Lung (tissue), 12 donors: ENCODE data around the gene KHDRBS2. TPM values are rescaled to one million over a fixed set of nuclear protein-coding genes. Genes with fewer than 3 reads are reported as not detected.

ENCODE experiments used
- ATAC-seq: fragments of 200-7000 bp; cut with Tn5 transposase; one replicate; pipeline ENCODE4 v1.9.1; 2020; ENCODE audit warnings: moderate number of reproducible peaks; ENCODE audit not compliant: insufficient read depth, low FRiP score
- DNase-seq, 3 donors: peaks; one replicate each; pipeline ENCODE4 v3.0.0-alpha.2; 2013 to 2017
- H3K27ac ChIP-seq, 2 donors: one replicate each; pipeline ENCODE4 v1.5.1; 2013; ENCODE audit warnings: mild to moderate bottlenecking in 2 of 2, moderate library complexity in 2 of 2, control low read depth in 1 of 2, inconsistent platforms in 1 of 2, low read depth in 1 of 2, low read length in 1 of 2
- H3K27me3 ChIP-seq, 3 donors: one replicate each; pipeline ENCODE4 v1.5.1; 2013; ENCODE audit warnings: low read length in 2 of 3; ENCODE audit not compliant: control insufficient read depth in 3 of 3, insufficient read depth in 3 of 3
- H3K36me3 ChIP-seq, 4 donors: one replicate each; pipeline ENCODE4 v1.5.1; 2013; ENCODE audit warnings: low read length in 4 of 4, mild to moderate bottlenecking in 1 of 4, moderate library complexity in 1 of 4; ENCODE audit not compliant: control insufficient read depth in 4 of 4, insufficient read depth in 4 of 4
- H3K4me1 ChIP-seq, 5 donors: one replicate each; pipeline ENCODE4 v1.5.1; 2013; ENCODE audit warnings: low read length in 5 of 5, mild to moderate bottlenecking in 2 of 5, moderate library complexity in 1 of 5; ENCODE audit not compliant: control insufficient read depth in 5 of 5, insufficient read depth in 5 of 5
- H3K4me3 ChIP-seq: one replicate; pipeline ENCODE4 v1.5.1; 2013; ENCODE audit warnings: mild to moderate bottlenecking, control low read depth, moderate library complexity
- H3K9ac ChIP-seq, 2 donors: one replicate each; pipeline ENCODE4 v1.5.1; 2013; ENCODE audit warnings: low read length in 2 of 2, control low read depth in 1 of 2; ENCODE audit not compliant: insufficient read depth in 1 of 2
- H3K9me3 ChIP-seq, 4 donors: one replicate each; pipeline ENCODE4 v1.5.1; 2013; ENCODE audit warnings: low read length in 3 of 4, mild to moderate bottlenecking in 1 of 4, moderate library complexity in 1 of 4; ENCODE audit not compliant: control insufficient read depth in 4 of 4, insufficient read depth in 3 of 4
- CTCF ChIP-seq: IDR thresholded peaks from 2 replicates; pipeline ENCODE4 v1.5.1; 2012; ENCODE audit warnings: mild to moderate bottlenecking; ENCODE audit errors: control extremely low read depth, extremely low read depth
- WGBS, 2 donors: extraction: QIAGEN DNeasy Blood & Tissue Kit; methylation state at CpG; one replicate each; pipeline ENCODE4 v1.1.7; 2013; 5-methylcytosine and 5-hydroxymethylcytosine counted together
- polyA plus RNA-seq, 2 donors: library from polyadenylated mRNA; stranded (reverse); fragments of 200-250 nt; gene quantifications; one replicate each; pipeline ENCODE4 v1.2.1, GENCODE V29; 2013
- total RNA-seq, 2 donors: library from RNA; depleted of rRNA in 1 of 2; stranded (reverse); fragments of >200 nt in 1 of 2; gene quantifications; one replicate each; pipeline ENCODE4 v1.2.1, GENCODE V29; 2014 to 2021
- donor health status: control.
- donor health status: control.
- donor health status: Bipolar disorder and iron deficiency.
- donor health status: healthy.
- donor health status: DM: yes; HTN: yes; CAD: no.

KHDRBS2 gene
- total and polyA plus RNA-seq, 4 donors = 0.68 to 43.9 (median 3.8) TPM

GRCh38 chr6:62236784-62237183, 49.2 kb downstream of the KHDRBS2 start:
- ATAC-seq (no peak), DNase-seq (no peak)
- H3K4me3 ChIP-seq = no peak overlapping the region
- H3K36me3 ChIP-seq = no peaks in the 10 kb centered on the region
- no peak for TF ChIP-seq CTCF
- no peak overlapping the region for H3K9ac ChIP-seq
- no peaks in the 10 kb centered on the region for H3K27me3 ChIP-seq
- no peak overlapping the region for H3K27ac ChIP-seq
- 81 to 88% methylated on average over 5 of the region's 5 CpGs for WGBS, 2 donors
- H3K9me3 ChIP-seq = no peaks in the 10 kb centered on the region
- no peaks in the 10 kb centered on the region for H3K4me1 ChIP-seq

GRCh38 chr6:62229231-62229630, 56.8 kb downstream of the KHDRBS2 start:
- no peak for DNase-seq
- H3K9ac ChIP-seq = no peak overlapping the region
- H3K27me3 ChIP-seq = no peaks in the 10 kb centered on the region
- H3K36me3 ChIP-seq = no peaks in the 10 kb centered on the region
- 80 to 95% methylated on average over 6 of the region's 6 CpGs for WGBS, 2 donors
- no peak overlapping the region for H3K4me3 ChIP-seq
- H3K4me1 ChIP-seq = no peaks in the 10 kb centered on the region
- ATAC-seq = no peak
- no peak for TF ChIP-seq CTCF
- no peak overlapping the region for H3K27ac ChIP-seq
- peaks cover 0 to 5% (median 0%) of the 10 kb centered on the region in 4 donors for H3K9me3 ChIP-seq

GRCh38 chr6:62217866-62218265, 68.2 kb downstream of the KHDRBS2 start:
- Histone ChIP-seq H3K36me3 (no peaks in the 10 kb centered on the region), H3K9me3 (peaks cover 0 to 2% (median 0%) of the 10 kb centered on the region in 4 donors), H3K9ac (no peak overlapping the region), H3K27ac (no peak overlapping the region), H3K4me3 (no peak overlapping the region), H3K4me1 (no peaks in the 10 kb centered on the region), H3K27me3 (no peaks in the 10 kb centered on the region)
- WGBS, 2 donors = 85 to 86% methylated on average over 4 of the region's 4 CpGs
- ATAC-seq (no peak), DNase-seq (no peak)
- TF ChIP-seq CTCF = no peak

GRCh38 chr6:62202078-62202477, 83.9 kb downstream of the KHDRBS2 start:
- DNase-seq (no peak), ATAC-seq (no peak)
- no peaks in the 10 kb centered on the region for H3K36me3 ChIP-seq
- H3K27ac ChIP-seq = no peak overlapping the region
- H3K9ac ChIP-seq = no peak overlapping the region
- no peak overlapping the region for H3K4me3 ChIP-seq
- no peaks in the 10 kb centered on the region for H3K4me1 ChIP-seq
- no peaks in the 10 kb centered on the region for H3K27me3 ChIP-seq
- 60 to 88% methylated on average over 1 of the region's 1 CpG for whole genome bisulfite sequencing, 2 donors
- peaks cover 0 to 3% (median 0%) of the 10 kb centered on the region in 4 donors for H3K9me3 ChIP-seq
- no peak for TF ChIP-seq CTCF
